Urinary bladder (tissue), 4 donors: ENCODE data around the gene EGFL7. TPM values are rescaled to one million over a fixed set of nuclear protein-coding genes. Genes with fewer than 3 reads are reported as not detected.
A peak's percentile ranks its signal among the peaks of the same experiment; 100 is the strongest.

ENCODE experiments used
- DNase-seq: peaks from one replicate; pipeline ENCODE4 v3.0.0-alpha.2; 2015; ENCODE audit errors: extremely low spot score
- H3K27ac ChIP-seq: one replicate; pipeline ENCODE4 v1.5.1; 2013; ENCODE audit warnings: low read depth, mild to moderate bottlenecking, moderate library complexity
- H3K36me3 ChIP-seq: one replicate; pipeline ENCODE4 v1.6.1; 2013; ENCODE audit warnings: mild to moderate bottlenecking, moderate library complexity; ENCODE audit not compliant: insufficient read depth
- H3K4me1 ChIP-seq: one replicate; pipeline ENCODE4 v1.6.1; 2013; ENCODE audit warnings: mild to moderate bottlenecking, moderate library complexity; ENCODE audit not compliant: insufficient read depth
- H3K4me3 ChIP-seq: one replicate; pipeline ENCODE4 v1.5.1; 2013; ENCODE audit warnings: low read depth, low read length
- WGBS: extraction: QIAGEN DNeasy Blood & Tissue Kit; methylation state at CpG from one replicate; pipeline ENCODE4 v1.1.7; 2013; 5-methylcytosine and 5-hydroxymethylcytosine counted together
- polyA plus RNA-seq: library from polyadenylated mRNA; stranded (reverse); fragments of 200-250 nt; gene quantifications from one replicate; pipeline ENCODE4 v1.2.3, GENCODE V29; 2013
- total RNA-seq: library from RNA; depleted of rRNA; stranded (reverse); fragments of >200 nt; gene quantifications from one replicate; pipeline ENCODE4 v1.2.3, GENCODE V29; 2014
- donor health status: healthy with polysubstance abuse.
- donor health status: healthy.

EGFL7 gene
- total and polyA plus RNA-seq, 2 donors: 43.6 to 138 TPM

DNA sequence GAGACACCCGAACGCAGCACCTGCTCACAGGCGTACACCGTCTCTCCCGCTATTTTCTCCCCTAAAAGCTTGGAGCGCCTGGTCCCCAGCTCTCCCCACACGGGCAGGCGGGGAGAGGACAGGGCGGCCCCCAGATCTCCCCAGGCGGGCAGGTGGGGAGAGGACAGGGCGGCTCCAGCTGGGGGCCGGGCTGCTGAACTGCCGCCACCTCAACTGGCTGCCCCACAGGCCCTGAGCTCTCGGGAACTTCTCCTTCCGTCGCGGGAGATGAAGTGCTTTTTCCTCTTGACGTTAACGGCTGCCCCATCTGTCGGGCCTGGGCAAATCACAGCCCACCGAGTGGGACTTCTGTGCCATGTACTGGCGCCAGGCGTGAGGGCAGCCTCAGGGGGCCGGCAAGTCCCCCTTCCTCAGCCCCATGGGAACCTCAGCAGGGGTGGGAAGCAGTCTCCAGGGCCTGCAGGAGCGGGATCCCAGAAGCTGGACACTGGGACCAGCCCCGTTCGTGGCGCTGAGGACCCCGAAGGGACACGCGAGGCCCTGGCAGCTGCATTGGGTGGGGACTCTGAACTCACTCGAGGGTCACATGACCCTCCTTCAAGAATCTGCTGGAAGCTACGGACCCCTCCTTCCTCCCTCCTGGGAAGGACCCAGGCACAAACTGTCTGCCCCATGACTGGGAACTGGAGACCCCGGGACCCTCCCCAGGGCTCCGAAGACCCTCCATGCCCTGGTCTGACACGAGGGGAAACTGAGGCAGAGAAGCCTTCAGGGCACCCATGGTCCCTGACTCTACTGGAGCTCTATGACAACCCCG is 5.7 kb upstream of the EGFL7 start:
- WGBS: 59% methylated on average over 37 of the region's 37 CpGs
- Histone ChIP-seq H3K27ac (no peak overlapping the region), H3K36me3 (no peaks in the 10 kb centered on the region), H3K4me3 (no peak overlapping the region), H3K4me1 (no peaks in the 10 kb centered on the region)
- DNase-seq: no peak

DNA sequence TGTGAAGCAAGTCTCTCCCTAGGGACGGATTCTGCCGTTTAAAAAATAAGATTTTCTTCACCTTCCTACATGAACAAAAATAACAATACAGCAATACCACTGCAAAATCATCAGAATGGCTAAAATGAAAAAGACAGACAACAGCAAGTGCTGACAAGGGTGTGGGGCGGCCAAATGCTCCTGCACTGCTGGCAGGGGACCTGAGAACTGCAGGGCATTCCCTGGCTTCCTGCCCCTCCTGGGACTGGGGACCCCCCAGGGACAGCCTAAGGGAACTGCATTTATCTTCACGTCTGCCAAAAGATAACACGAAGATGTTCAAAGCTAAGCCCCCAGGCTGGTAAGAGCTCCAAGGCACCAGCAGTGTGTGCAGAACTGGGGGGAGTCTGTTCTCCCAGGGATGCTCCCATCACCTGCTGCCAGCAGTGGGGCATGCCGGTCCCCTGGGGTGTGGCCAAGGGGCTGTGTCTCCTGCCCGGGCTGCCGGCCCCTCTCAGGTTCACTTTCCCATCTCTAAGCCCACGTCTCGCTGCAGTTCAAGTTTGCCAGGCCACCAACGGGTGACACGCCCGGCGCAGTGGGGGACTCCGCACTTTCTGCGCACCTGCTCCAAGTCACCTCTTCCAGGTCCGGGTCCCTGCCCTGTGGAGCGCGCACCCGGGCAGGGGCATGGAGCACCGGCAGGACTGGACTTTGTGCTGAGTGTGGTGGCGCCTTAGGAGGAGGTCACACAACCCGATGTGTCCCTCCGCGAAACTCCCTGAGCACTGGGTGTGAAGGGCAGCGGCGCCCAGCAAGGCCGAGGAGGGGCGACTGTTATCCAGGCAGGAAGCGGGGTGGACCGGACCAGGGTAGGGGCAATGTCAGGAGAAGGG is 4.5 kb upstream of the EGFL7 start:
- no peak for DNase-seq
- no peak overlapping the region for H3K27ac ChIP-seq

DNA sequence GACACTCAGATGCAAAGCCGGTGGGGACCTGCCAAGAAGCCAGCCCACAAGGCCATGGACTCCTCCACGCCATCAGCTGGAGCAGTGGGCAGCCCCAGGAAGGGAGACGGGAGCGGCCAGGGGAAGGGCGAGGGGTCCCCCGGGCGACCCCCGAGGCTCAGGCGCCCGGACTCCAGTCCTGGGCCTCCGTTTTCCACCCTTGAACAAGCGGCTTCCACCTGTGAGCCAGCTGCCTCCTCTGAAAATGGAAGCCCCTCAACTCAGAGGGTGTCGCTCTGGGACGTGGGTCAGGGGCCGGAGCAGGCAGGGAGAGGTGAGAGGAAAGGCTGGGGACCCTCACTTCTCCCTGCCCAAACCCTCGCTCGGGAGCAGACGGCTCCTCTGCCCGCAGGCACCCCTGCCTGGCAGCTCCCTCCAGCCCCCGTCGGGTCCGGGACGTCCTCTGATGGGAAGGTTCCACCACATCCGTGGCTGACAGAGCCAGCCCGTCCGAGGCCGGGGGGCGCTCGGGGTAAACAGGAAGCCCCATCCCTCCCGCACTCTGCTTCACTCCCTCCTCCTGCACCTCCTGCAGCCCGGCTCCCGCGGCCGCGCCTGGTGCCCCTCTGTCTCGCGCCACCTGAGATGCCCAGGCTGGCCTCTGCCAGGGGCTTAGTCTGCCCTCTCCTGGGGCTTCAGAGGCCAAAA is 3.7 kb upstream of the EGFL7 start:
- DNase-seq: no peak
- Histone ChIP-seq H3K36me3 (no peaks in the 10 kb centered on the region), H3K27ac (no peak overlapping the region), H3K4me1 (no peaks in the 10 kb centered on the region), H3K4me3 (peak overlapping the region; percentile 14)
- WGBS: 37% methylated on average over 37 of the region's 37 CpGs

More for the DNA sequence above, 4.5 kb upstream of the EGFL7 start:
- 66% methylated on average over 31 of the region's 31 CpGs for WGBS
- H3K36me3 ChIP-seq: no peaks in the 10 kb centered on the region
- no peaks in the 10 kb centered on the region for H3K4me1 ChIP-seq
- H3K4me3 ChIP-seq: no peak overlapping the region

DNA sequence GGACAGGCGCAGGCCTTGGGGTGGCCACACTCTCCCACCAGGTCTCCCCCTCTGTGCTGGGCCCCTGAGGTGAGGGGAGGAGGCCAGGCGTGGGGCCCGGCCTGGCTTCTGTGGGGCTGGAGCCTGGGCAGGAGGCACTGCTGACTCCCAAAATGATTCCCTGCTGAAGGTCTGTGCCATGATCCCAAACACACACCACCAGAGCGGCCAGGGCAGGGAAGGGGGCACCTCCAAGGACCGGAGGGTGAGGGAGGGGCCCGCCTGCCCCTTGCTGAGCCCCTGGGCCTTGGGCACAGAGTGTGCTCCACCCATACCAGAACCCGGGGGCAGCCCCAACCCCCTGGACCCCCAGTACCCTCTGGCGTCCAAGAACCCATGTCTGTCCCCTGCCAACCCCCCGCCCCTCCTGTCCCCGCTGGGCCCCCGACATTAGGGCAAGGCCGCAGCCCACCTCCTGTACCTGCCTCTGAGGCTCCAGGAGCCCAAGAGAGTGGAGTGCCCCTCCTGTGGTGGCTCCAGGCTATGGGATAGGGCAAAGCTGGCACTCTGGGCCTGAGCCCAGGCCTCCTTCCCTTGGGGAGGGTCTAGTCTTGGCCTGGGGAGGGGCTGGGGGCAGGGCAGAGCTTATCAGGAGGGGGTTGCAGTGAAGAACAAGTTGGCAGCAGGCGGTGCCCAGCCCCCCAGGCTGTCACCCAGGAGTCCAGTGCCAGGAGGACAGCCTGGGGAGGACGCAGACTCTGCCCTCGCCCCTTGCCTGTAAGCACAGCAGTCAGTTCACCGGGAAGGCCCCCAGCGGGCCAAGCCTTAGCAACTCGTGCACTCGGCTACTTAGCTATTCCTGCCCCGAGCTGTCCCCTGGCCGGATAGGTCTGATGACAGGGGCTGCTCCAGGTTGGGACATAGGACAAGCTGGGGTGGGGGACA is 2.6 kb upstream of the EGFL7 start:
- no peak overlapping the region for H3K27ac ChIP-seq
- no peak overlapping the region for H3K4me3 ChIP-seq

DNA sequence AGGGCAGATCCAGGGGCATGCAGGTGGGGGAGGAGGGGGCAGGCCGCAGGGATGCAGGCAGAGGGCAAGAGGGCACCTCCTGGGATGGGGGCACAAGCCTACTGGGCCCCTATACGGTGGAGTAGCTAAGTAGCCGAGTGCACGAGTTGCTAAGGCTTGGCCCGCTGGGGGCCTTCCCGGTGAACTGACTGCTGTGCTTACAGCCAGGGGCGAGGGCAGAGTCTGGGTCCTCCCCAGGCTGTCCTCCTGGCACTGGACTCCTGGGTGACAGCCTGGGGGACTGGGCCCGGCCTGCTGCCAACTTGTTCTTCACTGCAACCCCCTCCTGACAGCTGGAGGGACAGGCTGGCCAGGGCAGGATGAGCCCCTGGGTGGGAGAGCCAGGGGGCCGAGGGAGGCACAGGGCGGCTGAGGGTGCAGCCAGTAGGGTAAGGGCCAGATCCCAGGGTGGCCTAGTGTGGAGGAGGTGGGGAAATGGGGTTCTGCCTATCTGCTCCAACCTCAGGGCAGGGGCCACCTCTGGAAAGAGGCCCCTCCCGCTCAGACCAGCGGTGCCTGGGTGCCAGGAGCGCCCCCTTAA is 1.7 kb upstream of the EGFL7 start:
- Histone ChIP-seq H3K27ac (no peak overlapping the region), H3K4me3 (no peak overlapping the region), H3K4me1 (no peaks in the 10 kb centered on the region), H3K36me3 (no peaks in the 10 kb centered on the region)
- 81% methylated on average over 13 of the region's 13 CpGs for WGBS
- no peak for DNase-seq

More for the DNA sequence above, 2.6 kb upstream of the EGFL7 start:
- Histone ChIP-seq H3K4me1 (no peaks in the 10 kb centered on the region), H3K36me3 (no peaks in the 10 kb centered on the region)
- no peak for DNase-seq
- 69% methylated on average over 21 of the region's 21 CpGs for WGBS

DNA sequence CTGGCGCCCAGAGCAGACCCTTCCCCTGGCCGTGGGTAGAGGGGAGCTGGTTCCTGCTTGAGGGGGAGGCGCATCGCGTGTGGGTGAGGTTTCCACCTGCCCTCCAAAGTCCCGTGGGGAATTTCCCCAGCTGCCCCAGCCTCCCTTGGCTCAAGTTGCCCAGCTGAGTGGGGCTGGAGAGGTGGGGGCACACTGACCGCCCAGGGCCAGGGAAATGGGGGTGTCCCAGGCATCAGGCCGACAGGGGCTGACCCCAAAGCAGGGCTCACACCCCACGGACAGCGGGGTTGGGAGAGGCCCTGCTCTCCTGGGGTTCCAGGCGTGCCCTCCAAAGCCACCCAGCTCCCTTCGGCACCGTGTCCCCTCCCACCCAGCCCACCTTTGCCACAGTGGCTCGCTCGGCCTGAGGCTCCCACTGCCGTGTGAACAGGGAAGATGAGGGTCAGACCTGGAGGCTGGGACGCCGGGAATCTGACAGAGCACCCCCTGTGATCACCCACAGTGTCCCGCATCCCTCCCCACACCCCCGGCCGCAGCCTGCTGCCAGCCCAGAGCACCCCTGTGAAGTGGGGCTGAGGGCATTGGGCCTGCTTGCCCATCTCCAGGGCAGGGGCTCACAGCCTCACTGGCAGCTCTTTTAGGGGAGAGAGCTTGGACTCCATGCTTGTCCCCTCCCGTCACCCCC is 933 bp upstream of the EGFL7 start:
- Histone ChIP-seq H3K4me1 (no peaks in the 10 kb centered on the region), H3K27ac (no peak overlapping the region), H3K4me3 (no peak overlapping the region), H3K36me3 (no peaks in the 10 kb centered on the region)
- no peak for DNase-seq
- 81% methylated on average over 22 of the region's 22 CpGs for WGBS

DNA sequence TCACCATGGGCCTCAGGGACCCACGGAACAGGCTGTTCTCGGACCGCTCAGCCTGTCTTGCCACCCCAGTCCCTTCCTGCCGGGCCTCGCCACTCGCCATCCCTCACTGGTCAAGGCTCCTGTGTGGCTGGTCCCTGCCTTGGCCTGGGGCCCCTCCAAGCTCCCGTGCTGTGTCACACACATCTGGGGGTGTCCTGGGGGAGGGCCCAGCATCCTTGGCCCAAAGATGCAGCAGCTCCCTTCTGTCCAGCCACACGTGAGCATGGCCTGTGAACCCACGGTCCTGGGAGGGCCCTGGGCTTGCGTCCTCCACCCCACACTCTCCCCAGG is 425 bp upstream of the EGFL7 start:
- no peak for DNase-seq
- Histone ChIP-seq H3K36me3 (no peaks in the 10 kb centered on the region), H3K4me3 (no peak overlapping the region), H3K4me1 (no peaks in the 10 kb centered on the region), H3K27ac (no peak overlapping the region)
- WGBS: 74% methylated on average over 10 of the region's 10 CpGs

DNA sequence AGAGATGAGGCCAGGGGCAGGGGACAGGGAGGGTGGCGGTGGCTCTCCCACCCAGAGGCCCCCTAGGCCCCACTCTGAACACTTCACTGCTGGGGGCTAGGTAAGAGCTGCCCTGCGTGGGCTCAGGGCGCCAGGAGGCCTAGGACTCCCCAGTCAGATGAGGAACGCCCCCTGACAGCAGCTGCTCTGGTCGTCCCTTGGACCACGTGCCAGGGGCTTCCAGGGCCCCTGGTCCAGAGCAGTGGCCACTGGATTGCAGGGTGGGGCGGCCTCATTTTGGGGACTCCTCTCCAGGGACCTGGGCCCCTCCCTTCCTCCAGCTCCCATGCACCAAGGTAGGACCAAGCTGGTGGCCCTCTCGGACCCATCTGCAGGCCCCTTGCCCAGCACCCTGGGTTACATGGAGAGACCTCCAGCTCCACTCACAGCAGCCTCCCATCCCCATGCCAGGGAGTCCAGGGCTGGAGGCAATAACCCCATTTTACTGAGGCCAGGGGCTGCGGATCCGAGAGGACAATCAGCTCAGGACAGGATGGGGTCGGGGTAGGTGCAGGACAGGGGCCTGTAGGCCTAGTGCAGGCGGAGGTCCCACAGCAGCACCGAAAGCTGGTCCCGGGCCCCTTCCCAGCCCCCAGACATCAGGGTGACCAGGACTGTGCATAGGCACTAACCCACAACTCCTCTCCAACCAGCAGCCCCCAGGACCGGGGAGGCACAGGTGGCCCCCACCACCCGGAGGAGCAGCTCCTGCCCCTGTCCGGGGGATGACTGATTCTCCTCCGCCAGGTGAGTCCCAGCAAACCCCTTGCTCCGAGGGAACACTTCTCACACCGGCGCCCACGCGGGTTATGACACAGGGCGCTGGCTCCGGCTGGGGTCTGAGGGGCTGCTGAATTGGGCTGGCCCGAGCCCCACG is 1.5 kb downstream of the EGFL7 start:
- no peak for DNase-seq
- peak overlapping the region; percentile 65 for H3K4me3 ChIP-seq
- H3K36me3 ChIP-seq: no peaks in the 10 kb centered on the region
- WGBS: 87% methylated on average over 27 of the region's 27 CpGs
- no peaks in the 10 kb centered on the region for H3K4me1 ChIP-seq
- H3K27ac ChIP-seq: peak overlapping the region; percentile 19

DNA sequence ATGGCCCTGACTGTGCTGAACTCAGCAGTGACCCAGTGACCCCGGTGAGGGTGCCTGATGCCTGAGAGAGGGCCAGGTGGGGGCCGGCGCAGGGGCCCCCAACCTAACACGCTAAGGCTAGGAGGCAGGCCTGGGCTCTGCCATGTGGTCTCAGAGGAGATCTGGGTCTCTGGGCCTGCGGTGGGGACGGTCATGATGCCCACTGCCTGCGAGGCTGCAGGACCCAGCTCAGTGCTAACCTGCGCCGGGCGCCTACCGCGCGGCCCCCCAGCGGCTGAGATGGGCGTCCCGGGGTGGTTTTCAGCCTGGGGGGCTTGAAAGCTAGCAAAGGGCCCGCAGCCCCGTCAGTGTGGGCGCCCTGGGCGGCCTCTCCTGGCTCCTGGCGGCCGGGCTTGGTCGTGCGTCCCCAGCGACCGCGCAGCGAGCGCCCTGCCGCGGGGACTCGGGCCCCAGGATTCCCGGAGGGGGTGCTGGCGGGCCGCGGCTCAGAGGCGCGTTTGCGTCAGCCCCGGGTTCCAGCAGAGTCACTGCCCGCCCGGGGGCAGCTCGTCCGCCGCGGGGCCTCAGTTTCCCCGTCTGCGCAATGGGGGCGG is 2.5 kb downstream of the EGFL7 start:
- WGBS: 11% methylated on average over 49 of the region's 49 CpGs
- Histone ChIP-seq H3K4me1 (no peaks in the 10 kb centered on the region), H3K36me3 (no peaks in the 10 kb centered on the region), H3K4me3 (peak overlapping the region; percentile 65), H3K27ac (no peak overlapping the region)
- no peak for DNase-seq

DNA sequence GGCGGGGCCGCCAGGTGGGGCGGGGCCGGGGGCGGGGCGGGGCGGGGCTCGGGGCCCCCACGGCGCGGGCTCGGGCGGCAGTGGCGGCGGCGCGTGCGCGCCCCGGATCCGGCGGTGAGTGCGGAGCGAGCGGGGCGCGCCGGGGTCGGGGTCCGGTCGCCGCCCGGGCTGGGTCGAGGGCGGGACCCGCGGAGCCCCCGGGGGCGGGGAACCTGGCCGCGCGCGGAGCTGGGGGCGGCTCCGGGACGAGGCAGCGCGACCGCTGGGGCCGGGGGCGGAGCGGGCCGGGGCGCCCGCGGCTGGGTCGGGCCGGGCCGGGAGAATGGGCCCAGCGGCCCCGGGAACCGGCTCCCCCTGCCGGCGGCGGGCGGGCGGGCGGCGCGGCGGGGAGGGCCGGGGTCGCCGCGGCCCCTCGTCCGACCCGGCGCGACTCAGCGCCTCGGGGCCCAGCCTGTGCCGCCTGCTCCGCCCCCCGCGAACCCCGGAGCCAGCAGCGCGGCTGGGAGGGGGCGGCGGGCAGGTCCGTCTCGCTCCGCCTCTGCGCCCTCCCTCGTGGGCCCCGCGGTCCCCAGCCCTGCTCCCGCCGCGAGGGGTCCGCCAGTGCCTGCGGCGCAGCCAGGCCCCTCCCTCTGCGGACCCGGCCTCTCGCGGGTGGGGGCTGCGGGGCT is 3.1 kb downstream of the EGFL7 start:
- H3K4me1 ChIP-seq: no peaks in the 10 kb centered on the region
- H3K36me3 ChIP-seq: no peaks in the 10 kb centered on the region
- WGBS: under 1% methylated on average over 106 of the region's 109 CpGs
- H3K27ac ChIP-seq: no peak overlapping the region
- H3K4me3 ChIP-seq: peak overlapping the region; percentile 65
- DNase-seq: no peak
